HG03565 (cell line): Measurements from ENCODE around the gene OR2A14.
"Not testable (repeated sequence)": the region's sequence is repeated elsewhere in the genome, so short reads cannot be mapped to it uniquely, and the experiment has no call there.

Source experiments
- ATAC-seq: cut with Tn5 transposase; IDR thresholded peaks from one replicate; pipeline ENCODE4 v1.9.1; 2021; ENCODE audit warnings: mild to moderate bottlenecking, moderate library complexity; ENCODE audit not compliant: unreplicated experiment

OR2A14 gene, protein sequence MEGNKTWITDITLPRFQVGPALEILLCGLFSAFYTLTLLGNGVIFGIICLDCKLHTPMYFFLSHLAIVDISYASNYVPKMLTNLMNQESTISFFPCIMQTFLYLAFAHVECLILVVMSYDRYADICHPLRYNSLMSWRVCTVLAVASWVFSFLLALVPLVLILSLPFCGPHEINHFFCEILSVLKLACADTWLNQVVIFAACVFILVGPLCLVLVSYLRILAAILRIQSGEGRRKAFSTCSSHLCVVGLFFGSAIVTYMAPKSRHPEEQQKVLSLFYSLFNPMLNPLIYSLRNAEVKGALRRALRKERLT

DNA sequence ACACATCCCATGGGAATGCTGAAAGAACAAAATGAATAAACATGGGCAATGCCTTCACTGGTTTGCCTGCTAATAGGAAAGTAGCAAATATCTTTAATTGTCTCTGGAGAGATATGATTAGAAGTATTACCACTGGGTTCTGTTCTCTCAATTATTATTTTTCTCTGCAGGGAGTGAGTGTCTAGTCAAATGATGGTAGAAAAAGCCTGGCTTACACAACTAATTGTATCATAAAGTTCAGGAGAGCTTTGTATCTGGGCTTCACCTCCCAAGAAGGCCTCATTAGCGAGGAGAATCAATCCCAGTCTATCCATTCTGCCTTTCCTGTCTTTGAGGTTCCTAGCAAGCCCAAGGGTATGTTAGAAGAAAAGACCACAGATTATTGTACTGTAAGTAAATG lies at the start of gene OR2A14:
Gene OR2A14, plus strand, starts transcription at position 301 of the 400 bp plus-strand sequence. CDS start 5,937 bp downstream, outside the sequence.
- no peak for ATAC-seq

DNA sequence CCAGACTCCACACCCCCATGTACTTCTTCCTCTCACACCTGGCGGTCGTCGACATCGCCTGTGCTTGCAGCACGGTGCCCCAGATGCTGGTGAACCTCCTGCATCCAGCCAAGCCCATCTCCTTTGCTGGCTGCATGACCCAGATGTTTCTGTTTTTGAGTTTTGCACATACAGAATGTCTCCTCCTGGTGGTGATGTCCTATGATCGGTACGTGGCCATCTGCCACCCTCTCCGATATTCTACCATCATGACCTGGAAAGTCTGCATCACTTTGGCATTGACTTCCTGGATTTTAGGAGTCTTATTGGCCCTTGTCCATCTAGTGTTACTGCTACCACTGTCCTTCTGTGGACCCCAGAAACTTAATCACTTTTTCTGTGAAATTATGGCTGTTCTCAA lies 48.6 kb upstream of the OR2A14 start:
- ATAC-seq, result no peak

DNA sequence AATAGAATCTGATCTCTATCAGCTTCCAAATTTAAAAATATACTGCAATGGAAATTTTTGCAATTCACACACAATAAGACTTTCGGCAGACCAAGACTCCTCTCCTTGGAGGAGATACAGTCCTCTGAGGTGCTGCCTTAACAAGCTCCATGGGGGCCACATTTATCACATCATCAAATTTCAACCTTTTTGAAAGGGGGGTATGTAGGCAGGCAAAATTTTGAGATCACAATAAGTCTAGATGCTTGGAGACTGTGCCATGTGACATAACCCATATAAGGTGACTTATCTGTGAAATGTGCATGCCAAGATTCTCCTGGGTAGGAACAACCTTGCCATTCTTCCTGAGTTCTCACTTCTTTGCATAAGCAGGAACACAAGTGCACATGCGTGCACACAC lies 37.0 kb upstream of the OR2A14 start, which contains the start of gene OR2A12:
Gene OR2A12, plus strand, starts transcription at position 301 of the 400 bp plus-strand sequence. CDS start 8,830 bp downstream, outside the sequence.
- no peak for ATAC-seq

DNA sequence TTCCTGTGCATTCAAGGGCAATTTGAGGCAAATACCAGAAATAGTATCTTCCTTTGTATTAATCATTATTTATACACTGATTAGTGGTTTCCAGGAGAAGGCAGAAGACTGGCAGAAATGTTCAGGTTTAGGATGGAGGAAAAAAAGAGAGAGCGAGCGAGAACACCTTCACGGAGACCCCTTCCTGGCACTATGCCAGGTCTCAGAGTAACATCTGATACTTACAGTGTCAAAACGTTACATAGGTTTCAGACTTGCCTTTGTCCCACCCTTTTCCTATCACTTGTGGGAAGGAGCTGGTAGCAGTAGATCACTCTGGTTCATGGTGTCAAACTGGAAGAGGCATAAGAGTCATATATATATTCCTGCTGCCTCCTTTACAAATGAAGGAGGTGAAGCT lies 36.2 kb upstream of the OR2A14 start:
- no peak for ATAC-seq

DNA sequence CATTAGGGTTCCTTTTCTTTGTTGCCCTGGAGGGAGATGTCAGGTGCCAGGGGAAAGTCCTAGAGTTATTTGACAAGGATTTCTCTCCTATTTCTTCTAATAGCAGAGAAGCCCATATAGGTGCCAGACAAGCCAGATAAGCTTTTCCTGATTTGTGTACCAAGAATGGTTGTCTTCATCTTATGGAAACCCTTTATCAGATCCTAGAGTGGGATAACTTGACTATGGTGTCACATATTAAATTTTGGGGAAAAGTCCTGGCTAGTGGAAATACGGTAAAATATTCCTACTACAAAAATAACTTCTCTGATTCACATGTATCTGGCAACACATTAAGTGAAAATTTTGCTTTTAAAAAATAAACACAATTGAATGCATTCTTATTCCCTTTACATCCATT lies 35.7 kb upstream of the OR2A14 start:
- ATAC-seq, result no peak

DNA sequence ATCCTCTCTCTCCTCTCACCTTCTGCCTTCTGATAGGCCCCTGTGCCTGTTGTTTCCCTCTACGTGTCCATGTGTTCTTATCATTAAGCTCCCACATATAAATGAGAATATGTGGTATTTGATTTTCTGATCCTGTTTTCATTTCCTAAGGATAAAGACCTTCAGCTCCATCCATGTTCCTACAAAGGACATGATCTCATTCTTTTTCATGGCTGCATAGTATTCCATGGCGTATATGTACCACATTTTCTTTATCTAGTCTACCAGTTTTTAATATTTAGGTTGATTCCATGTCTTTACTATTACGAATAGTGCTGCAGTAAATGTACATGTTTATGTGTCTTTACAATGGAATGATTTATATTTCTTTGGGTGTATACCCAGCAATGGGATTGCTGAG lies 32.3 kb upstream of the OR2A14 start:
- no peak for ATAC-seq

DNA sequence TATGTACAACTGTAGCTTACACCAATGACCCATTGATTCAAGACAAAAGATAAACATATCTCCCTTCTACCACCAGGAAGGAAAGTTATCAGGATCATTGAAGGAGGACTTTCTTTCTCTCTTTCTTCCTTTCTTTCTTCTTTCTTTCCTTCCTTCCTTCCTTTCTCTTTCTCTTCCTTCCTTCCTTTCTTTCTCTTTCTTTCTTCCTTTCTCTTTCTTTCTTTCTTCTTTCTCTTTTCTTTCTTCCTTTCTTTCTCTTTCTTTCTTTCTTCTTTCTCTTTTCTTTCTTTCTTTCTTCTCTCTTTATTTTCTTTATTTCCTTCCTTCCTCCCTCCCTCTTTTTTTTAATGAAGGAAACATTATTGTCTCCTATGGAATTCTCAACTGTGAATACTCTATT lies 24.2 kb upstream of the OR2A14 start:
- no peak for ATAC-seq

DNA sequence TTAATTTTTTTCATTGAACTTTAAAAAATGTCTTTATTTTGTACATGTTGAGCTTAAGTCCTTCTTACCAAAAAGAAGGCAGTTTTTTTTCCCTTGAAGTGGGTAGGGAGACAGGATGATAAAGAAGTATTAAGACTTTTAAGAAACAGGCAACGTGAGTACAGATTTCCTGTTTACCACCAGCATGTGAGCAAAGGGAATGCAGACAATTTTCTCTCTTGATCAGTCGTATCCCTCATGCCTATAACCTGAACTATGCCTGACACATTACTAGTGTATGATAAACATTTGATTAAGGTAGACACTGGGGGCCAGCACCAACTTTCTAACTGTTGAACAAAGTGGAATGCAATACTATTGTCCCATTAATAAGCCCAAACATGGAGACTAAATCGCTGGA lies 22.4 kb upstream of the OR2A14 start:
- ATAC-seq, result no peak

DNA sequence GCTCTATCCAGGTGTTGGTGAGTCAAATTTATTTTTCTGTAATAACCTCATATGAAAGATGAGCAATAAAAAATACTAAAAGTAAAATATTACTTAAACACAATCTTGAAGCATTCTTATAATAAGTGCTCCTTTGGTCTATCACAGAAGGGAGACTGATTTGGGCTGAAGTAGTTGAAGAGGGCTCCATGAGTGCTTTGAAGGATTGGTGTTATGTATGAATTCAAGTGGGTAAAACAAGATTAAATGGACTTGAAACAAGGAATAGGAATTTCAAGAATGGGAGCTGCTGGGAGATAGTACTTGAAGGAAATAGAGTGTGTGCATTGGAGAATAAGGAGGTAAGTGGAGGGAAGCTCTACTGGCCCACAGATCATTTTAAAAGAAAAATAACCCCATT lies 20.9 kb upstream of the OR2A14 start:
- no peak for ATAC-seq

DNA sequence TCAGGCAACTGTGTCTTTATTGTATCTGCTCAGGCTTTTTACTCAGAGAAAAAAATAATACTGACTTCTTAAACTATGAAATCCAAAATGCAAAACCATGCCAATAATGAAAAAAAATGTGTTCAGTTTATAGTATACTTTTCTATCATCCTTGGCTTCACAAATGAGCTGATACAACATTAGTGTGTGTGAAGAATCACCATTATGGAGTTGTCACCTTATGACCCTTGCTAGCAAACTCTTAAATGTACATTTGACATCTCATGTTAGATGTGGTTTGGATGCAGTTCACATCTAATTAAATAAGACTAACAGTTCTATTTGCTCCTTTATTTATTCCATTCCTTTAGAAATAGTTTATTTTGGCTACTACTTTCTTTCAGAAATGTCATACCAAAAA lies 17.8 kb upstream of the OR2A14 start:
- ATAC-seq, result no peak

DNA sequence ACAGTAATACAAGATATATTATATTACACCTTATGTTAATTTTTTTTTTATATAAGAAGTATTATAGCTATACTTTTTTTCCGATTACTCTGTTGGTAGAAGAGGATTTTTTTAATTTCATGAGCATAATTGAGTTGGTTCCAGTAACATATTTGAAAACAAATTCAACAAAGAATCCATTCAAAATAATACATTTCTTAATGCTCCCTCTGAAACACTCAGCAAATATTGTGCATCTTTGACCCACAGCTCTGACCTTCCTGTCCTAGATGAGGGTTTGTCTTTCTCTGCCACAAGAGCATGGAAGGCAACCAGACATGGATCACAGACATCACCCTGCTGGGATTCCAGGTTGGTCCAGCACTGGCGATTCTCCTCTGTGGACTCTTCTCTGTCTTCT lies 13.7 kb upstream of the OR2A14 start, which contains the start of gene OR2A2:
Gene OR2A2, plus strand, starts transcription at position 301 of the 400 bp plus-strand sequence. Its CDS starts 0 bp downstream, at position 301.
- ATAC-seq, result no peak

DNA sequence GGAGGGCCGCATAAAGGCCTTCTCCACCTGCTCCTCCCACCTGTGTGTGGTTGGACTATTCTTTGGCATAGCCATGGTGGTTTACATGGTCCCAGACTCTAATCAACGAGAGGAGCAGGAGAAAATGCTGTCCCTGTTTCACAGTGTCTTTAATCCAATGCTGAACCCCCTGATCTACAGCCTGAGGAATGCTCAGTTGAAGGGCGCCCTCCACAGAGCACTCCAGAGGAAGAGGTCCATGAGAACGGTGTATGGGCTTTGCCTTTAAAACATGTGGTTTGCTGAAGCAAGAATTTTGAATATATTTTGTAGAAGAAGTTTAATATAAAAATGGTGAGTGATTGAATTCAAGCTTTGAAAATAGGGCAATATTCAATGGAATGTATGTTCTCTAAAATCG lies 12.7 kb upstream of the OR2A14 start:
- no peak for ATAC-seq

DNA sequence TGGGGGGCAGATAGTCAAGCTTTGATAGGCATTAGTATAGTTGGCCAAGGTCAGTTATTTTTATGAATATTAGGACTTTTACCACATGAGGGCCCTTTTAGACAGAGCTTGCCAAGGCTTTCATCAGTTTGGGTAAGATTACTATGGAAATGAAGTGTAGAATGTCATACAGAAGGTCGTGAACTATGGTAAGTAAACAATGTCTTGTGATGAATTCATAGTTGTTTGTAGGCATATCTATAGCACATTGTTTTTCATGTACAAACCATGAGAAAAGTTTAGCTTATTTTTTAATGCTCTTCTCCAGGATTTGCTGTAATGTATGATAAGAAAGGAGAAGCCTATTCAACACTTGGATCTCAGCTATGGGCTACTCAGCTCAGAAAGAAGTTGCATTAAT lies 9.3 kb upstream of the OR2A14 start:
- no peak for ATAC-seq

DNA sequence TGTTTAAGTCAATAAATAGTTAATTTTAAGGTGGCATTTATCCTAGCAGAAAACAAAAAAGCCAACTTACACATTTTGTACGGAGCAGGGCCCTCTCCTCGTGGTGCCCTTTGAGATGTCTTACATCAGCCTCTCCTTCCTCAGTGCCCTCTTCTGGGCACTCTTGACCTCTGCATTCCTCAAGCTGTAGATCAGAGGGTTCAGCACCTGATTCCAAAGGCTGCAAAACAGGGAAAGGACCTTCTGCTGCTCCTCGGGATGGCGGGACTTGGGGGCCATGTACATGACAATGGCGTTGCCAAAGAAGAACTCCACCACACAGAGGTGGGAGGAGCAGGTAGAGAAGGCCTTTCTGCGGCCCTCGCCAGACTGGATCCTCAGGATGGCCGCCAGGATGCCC lies 4.6 kb upstream of the OR2A14 start:
- no peak for ATAC-seq

DNA sequence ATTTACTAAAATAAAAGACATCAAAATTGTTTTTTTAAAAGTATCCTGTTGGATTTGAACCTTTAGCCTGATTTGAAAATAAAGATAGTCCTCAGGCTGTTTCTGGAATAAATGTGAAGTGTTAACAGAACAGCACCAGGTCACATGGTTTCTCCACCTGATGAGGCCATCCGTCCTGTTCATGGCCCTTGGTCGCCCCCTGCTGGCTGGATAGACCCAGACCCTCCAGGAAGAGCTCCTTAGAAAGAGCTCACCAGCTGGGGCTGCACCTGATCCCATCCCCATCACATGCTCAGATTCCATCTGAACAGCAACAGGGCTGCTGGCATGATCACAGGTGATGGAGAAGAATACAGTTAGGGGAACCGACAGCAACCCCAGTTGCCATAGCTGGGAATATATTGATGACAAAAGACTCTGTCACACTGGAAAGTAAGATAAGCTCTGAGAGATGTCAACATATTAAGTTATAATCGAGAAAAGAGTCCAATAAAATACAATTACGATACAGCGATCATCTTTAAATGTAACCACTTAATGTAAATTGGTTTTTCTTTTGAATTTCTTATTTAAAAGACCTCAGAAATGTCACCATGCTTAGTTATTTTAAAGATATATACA lies 4.8 kb downstream of the OR2A14 start:
- peak; percentile 97 for ATAC-seq

DNA sequence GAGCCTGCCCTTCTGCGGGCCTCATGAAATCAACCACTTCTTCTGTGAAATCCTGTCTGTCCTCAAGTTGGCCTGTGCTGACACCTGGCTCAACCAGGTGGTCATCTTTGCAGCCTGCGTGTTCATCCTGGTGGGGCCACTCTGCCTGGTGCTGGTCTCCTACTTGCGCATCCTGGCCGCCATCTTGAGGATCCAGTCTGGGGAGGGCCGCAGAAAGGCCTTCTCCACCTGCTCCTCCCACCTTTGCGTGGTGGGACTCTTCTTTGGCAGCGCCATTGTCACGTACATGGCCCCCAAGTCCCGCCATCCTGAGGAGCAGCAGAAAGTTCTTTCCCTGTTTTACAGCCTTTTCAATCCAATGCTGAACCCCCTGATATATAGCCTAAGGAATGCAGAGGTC lies 6.6 kb downstream of the OR2A14 start:
- ATAC-seq, result not testable (repeated sequence)

DNA sequence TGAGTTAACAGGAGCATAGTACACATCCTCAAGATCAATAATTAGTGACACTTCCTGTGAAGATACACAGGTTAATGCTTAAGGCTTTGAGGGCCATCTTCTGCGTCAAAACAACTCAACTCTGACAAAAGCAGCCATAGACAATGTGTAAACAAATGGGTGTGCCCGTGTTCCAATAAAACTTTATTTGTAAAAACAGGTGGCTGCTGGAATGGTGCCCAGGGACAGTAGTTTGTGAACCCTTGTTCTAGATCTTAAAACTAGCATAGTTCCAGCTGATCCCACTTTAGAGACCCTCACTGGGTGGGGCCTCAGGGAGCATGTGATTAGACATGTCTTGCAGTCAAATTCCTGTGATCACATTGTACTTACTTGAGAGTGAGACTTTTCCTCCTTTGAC lies 7.8 kb downstream of the OR2A14 start:
- ATAC-seq, result no peak

DNA sequence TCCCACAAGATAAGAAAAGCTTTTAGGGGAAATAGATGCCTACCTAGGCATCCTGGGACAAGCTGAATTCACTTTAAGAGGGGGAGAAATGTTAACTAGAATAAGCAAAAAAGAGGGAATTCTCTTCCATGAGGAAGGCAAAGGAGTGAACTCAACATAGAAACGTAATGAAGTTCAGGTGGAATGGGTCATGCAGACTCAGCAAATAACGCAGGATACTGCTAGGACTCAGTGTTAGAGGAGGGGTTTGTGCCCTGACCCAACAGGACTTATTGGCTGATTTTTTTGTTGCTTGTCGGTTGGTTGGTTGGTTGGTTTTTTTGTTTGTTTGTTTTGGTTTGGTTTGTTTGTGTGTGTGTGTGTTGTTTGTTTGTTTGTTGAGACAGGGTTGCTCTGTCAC lies 9.3 kb downstream of the OR2A14 start:
- no peak for ATAC-seq

DNA sequence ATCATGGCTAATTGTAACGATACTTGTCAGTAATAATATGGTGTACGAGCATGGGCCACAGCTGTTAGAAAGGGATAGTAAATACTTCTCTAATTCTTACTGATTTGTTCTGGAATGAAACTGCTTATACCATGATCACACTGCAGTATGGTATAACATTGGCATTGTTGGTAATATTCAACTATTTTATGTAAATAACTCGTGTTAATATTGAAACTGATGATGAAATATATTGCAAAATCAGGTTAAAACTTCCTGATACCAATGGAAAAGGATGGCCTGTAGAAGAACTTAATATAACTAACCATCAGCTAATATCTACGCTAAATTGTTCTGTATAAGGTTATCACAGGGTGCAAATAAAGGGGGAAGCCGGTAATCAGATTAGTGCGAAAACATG lies 10.3 kb downstream of the OR2A14 start:
- no peak for ATAC-seq

DNA sequence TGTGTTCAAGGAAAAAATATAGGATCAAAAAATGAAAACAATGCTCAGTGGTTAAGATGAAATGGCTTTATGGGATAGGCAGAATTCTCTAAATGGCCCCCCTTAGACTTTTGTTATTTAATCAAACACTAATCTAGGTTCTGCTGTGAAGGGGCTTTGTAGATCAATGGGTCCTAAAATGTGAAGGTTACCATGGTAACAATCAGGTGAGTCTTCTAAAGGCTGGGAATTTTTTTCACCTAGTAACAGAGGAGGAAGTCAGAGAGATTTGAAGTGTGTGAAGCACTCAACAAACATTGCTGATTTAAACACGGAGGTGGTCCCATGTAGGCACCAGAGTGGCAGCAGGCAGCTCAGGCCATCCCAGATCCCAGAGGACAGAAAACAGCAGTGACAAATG lies 11.1 kb downstream of the OR2A14 start:
- ATAC-seq, result no peak

DNA sequence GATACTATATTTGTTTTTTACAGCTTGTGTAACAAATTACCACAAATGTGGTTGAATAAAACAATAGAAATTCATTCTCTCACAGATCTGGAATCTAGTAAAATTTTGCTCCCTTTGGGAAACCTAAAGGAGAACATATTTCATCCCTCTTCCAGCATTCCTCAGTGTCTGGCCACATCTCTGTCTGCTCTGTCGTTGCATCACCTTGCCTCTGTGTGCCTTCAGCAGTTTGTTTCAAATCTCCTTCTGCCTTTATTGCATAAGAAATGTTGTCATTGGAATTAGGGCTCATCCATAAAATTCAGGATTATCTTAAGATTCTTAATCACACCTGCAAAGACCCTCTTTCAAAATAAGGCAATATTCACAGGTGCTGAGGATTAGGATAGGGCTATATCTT lies 14.5 kb downstream of the OR2A14 start:
- no peak for ATAC-seq

DNA sequence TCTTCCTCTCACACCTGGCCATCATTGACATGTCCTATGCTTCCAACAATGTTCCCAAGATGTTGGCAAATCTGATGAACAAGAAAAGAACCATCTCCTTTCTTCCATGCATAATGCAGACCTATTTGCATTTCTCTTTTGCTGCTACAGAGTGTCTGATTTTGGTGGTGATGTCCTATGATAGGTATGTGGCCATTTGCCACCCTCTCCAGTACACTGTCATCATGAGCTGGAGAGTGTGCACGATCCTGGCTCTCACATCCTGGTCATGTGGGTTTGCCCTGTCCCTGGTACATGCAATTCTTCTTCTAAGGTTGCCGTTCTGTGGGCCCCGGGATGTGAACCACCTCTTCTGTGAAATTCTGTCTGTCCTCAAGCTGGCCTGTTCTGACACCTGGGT lies 19.2 kb downstream of the OR2A14 start:
- no peak for ATAC-seq

DNA sequence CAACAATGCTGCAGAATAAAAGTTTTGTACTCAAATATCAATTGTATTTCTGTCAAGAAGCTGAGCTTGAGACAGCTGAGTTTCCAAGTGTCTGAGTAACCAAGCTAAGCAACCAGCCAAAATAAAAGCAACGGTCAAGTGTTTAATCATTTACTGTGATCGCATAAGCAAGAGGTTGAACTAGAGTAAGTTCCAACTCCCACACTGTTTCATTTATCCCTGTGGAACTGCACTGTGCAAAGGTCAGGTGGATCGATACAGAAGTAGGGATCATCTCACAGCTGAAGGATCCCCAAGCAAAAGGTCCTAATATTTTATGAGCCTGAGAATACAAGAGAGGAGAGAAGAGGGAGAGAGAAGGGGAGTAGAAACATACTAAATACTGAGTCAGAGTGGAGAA lies 21.4 kb downstream of the OR2A14 start:
- ATAC-seq, result no peak
